ENCODE data around the gene FADS2. TPM values are rescaled to one million over a fixed set of nuclear protein-coding genes. Genes with fewer than 3 reads are reported as not detected.
A peak's percentile ranks its signal among the peaks of the same experiment; 100 is the strongest.

Gene FADS2
- total RNA-seq, 4 donors from 2014 or later = 2.7 to 28.8 (median 3.9) TPM

- in situ Hi-C loops (cut with MboI; ENCODE audit: low pct_ligation_motif_present in 1 of 4, low pct_unique_long_range_greater_than_20kb in 1 of 4, low sequenced_read_pairs in 3 of 4) = loop anchor here in 2 of 4 donors (25.0 kb wide), 1 partner anchor 457 kb away; no protein-coding TSS in a partner anchor
- no peak for DNase-seq
- H3K36me3 ChIP-seq = no peaks in the 10 kb centered on the region
Observed at GRCh38 chr11:61854966-61855714, 27.0 kb downstream of the FADS2 start.

GRCh38 chr11:61855939-61856680 is 28.0 kb downstream of the FADS2 start:
- no peak for TF ChIP-seq CTCF (IDR thresholded peaks at IDR 0.05)
- TF ChIP-seq POLR2AphosphoS5 (IDR thresholded peaks at IDR 0.05) = no peak
- no peak for TF ChIP-seq EP300 (IDR thresholded peaks at IDR 0.05; ENCODE audit: low read depth)
- TF ChIP-seq POLR2A (IDR thresholded peaks at IDR 0.05) = no peak
- Histone ChIP-seq H3K9me3 (no peaks in the 10 kb centered on the region), H3K27ac (no peak overlapping the region), H3K36me3 (no peaks in the 10 kb centered on the region), H3K4me3 (no peak overlapping the region), H3K4me1 (no peaks in the 10 kb centered on the region), H3K27me3 (no peaks in the 10 kb centered on the region)
- in situ Hi-C loops (cut with MboI; ENCODE audit: low pct_ligation_motif_present in 1 of 4, low pct_unique_long_range_greater_than_20kb in 1 of 4, low sequenced_read_pairs in 3 of 4) = loop anchor here in 2 of 4 donors (25.0 kb wide), 1 partner anchor 456 kb away; no protein-coding TSS in a partner anchor
- intact Hi-C loops (cut with DNase I; ENCODE audit: low total_unique reads) = no loop called here
- DNase-seq = no peak
- 83% methylated on average over 12 of the region's 12 CpGs; no CpG with 5 or more reads in 1 of the 2 donors for WGBS, 2 donors (ENCODE audit: low coverage in 1 of 2)

More at GRCh38 chr11:61854966-61855714, 27.0 kb downstream of the FADS2 start:
- no peak for TF ChIP-seq POLR2AphosphoS5 (IDR thresholded peaks at IDR 0.05)
- no peak for TF ChIP-seq CTCF (IDR thresholded peaks at IDR 0.05)
- TF ChIP-seq EP300 (IDR thresholded peaks at IDR 0.05; ENCODE audit: low read depth) = no peak
- TF ChIP-seq POLR2A (IDR thresholded peaks at IDR 0.05) = no peak
- no peak overlapping the region for H3K4me3 ChIP-seq
- H3K27me3 ChIP-seq = no peaks in the 10 kb centered on the region
- WGBS, 2 donors (ENCODE audit: low coverage in 1 of 2) = 93% methylated on average over 9 of the region's 14 CpGs; no CpG with 5 or more reads in 1 of the 2 donors
- no peaks in the 10 kb centered on the region for H3K4me1 ChIP-seq
- no peak overlapping the region for H3K27ac ChIP-seq
- H3K9me3 ChIP-seq = no peaks in the 10 kb centered on the region
- intact Hi-C loops (cut with DNase I; ENCODE audit: low total_unique reads) = no loop called here

- in situ Hi-C loops (cut with MboI; ENCODE audit: low pct_ligation_motif_present in 1 of 4, low pct_unique_long_range_greater_than_20kb in 1 of 4, low sequenced_read_pairs in 3 of 4) = loop anchor here in 2 of 4 donors (25.0 kb wide), 1 partner anchor 452 kb away; no protein-coding TSS in a partner anchor
- no peak overlapping the region for H3K27ac ChIP-seq
- intact Hi-C loops (cut with DNase I; ENCODE audit: low total_unique reads) = no loop called here
- 48 to 60% methylated on average over 2 to 16 of the region's 16 CpGs for WGBS, 2 donors (ENCODE audit: low coverage in 1 of 2)
- TF ChIP-seq POLR2A (IDR thresholded peaks at IDR 0.05) (no peak), EP300 (IDR thresholded peaks at IDR 0.05; ENCODE audit: low read depth) (no peak), POLR2AphosphoS5 (IDR thresholded peaks at IDR 0.05) (no peak)
- H3K9me3 ChIP-seq = no peaks in the 10 kb centered on the region
- peak; percentile 63 for DNase-seq
- H3K4me1 ChIP-seq = no peaks in the 10 kb centered on the region
- H3K27me3 ChIP-seq = no peaks in the 10 kb centered on the region
- no peak overlapping the region for H3K4me3 ChIP-seq
- H3K36me3 ChIP-seq = no peaks in the 10 kb centered on the region
Observed at GRCh38 chr11:61860054-61860903, 32.2 kb downstream of the FADS2 start.

- no peaks in the 10 kb centered on the region for H3K36me3 ChIP-seq
Observed at GRCh38 chr11:61861634-61862033, 33.5 kb downstream of the FADS2 start.

More at GRCh38 chr11:61861634-61862033, 33.5 kb downstream of the FADS2 start:
- Histone ChIP-seq H3K9me3 (no peaks in the 10 kb centered on the region), H3K4me3 (no peak overlapping the region), H3K27ac (no peak overlapping the region), H3K4me1 (no peaks in the 10 kb centered on the region), H3K27me3 (no peaks in the 10 kb centered on the region)
- no peak for DNase-seq
- TF ChIP-seq POLR2A (IDR thresholded peaks at IDR 0.05) (no peak), POLR2AphosphoS5 (IDR thresholded peaks at IDR 0.05) (no peak), CTCF (IDR thresholded peaks at IDR 0.05) (no peak), EP300 (IDR thresholded peaks at IDR 0.05; ENCODE audit: low read depth) (no peak)
- 60 to 75% methylated on average over 1 to 9 of the region's 9 CpGs for WGBS, 2 donors (ENCODE audit: low coverage in 1 of 2)
- intact Hi-C loops (cut with DNase I; ENCODE audit: low total_unique reads) = no loop called here
- in situ Hi-C loops (cut with MboI; ENCODE audit: low pct_ligation_motif_present in 1 of 4, low pct_unique_long_range_greater_than_20kb in 1 of 4, low sequenced_read_pairs in 3 of 4) = loop anchor here in 2 of 4 donors (25.0 kb wide), 1 partner anchor 451 kb away; no protein-coding TSS in a partner anchor

All from transverse colon (tissue), 4 donors.